Retinal pigment epithelial cell (primary cell): ENCODE measurements around the gene ZCCHC2.

Experiments used
- DNase-seq: peaks from one replicate; pipeline ENCODE4 v3.0.0-alpha.2; 2010; ENCODE audit warnings: low read depth
- H3K4me3 ChIP-seq: 2 replicates; pipeline ENCODE4 v1.5.1; 2011; ENCODE audit warnings: mild to moderate bottlenecking, low read length, control low read depth, moderate library complexity
- TF ChIP-seq, protein P1 (sequence below): conservative IDR thresholded peaks from 2 replicates; pipeline ENCODE4 v1.5.1; 2011; ENCODE audit warnings: low read depth, low read length, control low read depth, inconsistent platforms

The ZCCHC2 gene

DNA sequence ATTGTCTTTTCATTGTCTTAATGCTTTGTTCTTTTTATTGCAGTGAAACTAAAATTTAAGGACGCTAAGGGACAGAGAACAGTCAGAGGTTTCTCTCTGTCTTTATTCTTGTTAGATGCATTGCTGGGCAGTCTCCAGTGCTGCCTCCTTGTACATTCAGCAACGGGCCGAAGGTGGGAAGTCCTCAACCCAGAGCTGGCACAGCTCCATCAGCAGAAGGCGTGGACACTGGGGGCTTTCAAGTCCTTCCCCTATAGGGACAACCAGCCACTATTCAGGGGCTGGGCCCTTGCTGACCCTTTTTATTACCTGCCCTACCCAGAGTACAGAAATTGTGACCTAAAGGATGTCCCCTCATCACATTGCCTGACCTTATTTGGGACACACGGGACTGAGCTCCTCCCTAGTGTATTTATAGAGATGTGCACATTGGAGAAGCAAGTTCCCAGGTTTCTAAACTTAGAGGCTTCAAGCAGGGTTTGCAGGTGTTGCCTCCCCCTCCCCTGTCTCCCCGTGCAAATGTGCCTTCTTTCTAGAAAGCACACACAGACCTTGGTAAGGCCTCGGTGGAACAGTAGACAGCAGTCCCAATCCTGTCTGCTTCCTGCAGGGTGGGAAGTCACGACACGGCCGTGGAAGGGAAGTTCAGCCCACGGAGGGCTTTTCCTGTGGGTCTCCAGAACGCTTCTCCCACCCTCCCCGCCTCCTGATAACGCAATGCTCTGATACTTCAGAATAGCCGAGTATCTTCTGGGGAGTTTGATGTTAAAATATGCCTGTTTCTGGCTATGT is 68.2 kb downstream of the ZCCHC2 start:
- no peak for DNase-seq
- no peak overlapping the region for H3K4me3 ChIP-seq
- TF ChIP-seq, protein P1, sequence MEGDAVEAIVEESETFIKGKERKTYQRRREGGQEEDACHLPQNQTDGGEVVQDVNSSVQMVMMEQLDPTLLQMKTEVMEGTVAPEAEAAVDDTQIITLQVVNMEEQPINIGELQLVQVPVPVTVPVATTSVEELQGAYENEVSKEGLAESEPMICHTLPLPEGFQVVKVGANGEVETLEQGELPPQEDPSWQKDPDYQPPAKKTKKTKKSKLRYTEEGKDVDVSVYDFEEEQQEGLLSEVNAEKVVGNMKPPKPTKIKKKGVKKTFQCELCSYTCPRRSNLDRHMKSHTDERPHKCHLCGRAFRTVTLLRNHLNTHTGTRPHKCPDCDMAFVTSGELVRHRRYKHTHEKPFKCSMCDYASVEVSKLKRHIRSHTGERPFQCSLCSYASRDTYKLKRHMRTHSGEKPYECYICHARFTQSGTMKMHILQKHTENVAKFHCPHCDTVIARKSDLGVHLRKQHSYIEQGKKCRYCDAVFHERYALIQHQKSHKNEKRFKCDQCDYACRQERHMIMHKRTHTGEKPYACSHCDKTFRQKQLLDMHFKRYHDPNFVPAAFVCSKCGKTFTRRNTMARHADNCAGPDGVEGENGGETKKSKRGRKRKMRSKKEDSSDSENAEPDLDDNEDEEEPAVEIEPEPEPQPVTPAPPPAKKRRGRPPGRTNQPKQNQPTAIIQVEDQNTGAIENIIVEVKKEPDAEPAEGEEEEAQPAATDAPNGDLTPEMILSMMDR: no peak

DNA sequence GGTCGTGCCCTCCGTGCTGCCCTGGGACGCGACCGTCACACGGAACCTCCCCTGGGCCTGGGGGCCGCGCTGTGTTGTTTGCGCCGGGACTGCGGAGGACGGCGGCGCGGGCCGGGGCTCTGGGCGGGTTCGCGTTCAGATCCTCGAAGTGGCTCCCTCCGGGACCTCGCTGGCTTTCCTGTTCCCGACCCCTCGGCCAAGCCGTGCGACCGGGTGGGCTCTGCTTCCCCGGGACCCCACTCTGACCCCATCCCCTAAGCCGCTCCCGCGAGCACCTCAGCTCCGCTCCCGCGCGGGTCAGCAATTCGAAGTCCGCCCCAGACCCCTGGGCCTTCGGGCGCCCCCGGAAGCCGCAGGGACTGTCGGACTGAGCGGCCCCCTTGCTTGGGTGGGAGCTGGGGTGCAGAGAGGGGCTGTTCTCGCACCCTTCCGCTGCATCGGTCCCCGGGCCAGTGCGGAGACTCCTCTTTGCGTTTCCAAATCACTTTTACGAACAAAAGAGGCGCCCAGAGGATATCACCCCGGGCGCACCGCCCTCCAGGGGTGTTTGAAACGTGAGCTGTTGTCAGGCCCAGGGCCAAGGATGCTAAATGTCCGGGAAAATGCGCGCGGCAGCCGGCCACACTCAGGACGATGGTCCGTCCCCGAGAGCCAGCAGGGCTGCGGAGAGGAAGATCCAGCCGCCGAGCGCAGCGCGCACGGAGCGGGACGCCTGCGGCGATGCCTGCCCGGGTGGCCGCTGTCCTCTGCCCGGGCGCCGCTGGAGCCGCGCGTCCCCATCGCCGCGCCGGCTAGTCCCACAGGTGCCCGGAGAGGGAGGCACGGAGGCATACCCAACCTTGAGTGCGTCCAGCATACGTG is 73.5 kb downstream of the ZCCHC2 start:
- no peak for DNase-seq

DNA sequence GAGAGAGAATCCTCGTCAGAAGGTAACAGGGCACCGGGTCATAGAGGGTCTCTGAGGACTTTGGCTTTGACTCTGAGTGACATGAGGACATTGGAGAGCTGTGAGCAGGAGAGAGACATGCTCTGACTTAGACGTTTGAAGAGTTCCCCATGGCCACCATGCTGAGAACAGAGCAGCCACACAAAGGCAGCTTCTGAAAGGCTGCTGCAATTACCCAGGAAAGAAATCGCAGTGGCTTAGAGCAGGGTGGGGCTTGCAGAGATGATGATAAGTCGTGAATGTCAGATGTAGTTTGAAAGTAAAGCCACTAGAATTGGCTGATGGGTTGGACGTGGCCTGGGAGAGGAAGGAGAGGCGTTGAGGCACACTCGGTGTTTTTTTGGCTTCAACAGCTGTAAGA is 79.0 kb downstream of the ZCCHC2 start:
- TF ChIP-seq, protein P1: no peak
- DNase-seq: no peak
- H3K4me3 ChIP-seq: no peak overlapping the region

More for the DNA sequence above, 73.5 kb downstream of the ZCCHC2 start:
- TF ChIP-seq, protein P1: no peak
- H3K4me3 ChIP-seq: peak overlapping the region; percentile 44

DNA sequence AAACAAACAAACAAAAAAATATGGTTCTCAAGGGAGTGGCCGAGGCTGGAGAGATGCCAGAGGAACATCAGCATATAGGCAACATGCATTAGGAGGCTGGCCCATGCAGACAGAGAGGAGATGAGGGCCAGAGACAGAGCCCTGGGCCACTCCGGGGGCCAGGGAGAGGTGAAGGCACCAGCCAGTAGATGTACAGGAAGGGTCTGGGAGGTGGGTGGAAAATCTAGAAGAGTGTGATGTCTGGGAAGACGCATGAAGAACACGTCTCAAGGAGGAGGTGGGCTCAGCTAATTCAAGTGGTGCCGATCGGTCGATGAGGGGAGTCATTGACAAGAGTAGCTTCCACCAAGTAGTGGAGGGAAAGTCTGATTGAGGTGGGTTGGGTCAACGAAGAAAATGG is 79.9 kb downstream of the ZCCHC2 start:
- TF ChIP-seq, protein P1: no peak

DNA sequence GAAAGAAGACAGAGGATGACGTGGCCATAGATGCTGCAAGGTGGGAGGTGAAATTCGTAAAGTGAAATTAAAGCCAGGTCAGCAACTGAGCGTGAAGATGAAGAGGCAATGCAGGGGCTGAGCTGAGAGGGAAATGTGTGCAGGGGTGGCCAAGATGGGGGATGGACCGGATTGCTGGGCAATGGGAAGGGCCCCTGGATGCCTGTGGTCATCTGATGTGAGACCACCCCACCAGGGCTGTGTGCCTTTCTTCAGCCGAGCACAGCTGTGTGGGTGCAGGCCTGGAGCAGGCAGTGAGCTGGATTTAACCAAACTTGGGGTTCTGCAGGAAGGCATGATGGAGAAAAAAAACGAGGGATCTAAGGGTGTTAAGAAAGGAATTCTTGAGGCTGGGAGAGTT is 80.4 kb downstream of the ZCCHC2 start:
- H3K4me3 ChIP-seq: no peak overlapping the region
- TF ChIP-seq, protein P1: no peak
- no peak for DNase-seq

More for the DNA sequence above, 79.9 kb downstream of the ZCCHC2 start:
- DNase-seq: no peak
- no peak overlapping the region for H3K4me3 ChIP-seq

DNA sequence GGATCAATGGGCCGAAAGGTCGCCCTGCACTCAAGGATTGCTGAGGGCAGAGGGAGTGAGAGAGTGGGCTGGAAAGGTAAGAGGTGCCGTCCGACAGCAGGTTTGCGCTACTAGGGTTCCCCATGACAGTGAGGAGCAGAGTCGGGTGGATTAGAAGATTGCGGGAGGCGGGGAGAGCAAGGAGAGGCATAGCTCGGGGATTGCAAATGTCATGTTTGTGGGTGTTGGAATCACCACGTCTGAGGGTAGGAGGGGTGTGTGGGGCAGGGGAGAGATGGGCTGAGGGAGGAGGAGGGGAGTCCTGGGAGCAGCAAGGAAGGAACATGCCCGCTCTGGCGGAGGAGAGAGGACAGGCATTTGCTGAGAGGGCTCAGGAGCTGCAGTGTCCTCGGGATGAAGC is 81.2 kb downstream of the ZCCHC2 start:
- H3K4me3 ChIP-seq: no peak overlapping the region
- TF ChIP-seq, protein P1: no peak
- DNase-seq: no peak

DNA sequence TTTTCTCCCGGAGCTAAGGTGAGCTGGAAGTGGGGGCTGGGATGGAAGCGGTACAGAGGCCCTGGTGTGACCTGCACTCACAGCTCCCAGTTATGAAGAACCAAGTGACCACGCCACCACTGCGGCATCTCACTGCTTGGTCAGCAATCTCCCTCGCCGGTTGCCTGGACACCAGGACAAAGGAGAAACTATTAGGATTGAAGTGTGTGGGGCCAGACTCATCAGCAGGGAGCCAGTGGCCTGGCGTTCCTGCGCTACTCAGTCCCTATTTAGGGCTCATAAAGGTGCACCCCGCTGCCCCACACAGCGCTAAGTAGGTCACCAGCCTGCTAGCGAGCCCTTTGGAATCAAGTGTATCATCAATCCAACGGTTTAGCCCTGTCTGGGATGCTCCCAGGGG is 82.9 kb downstream of the ZCCHC2 start:
- TF ChIP-seq, protein P1: no peak
- no peak overlapping the region for H3K4me3 ChIP-seq
- DNase-seq: no peak
